Measurements from ENCODE around the gene GOLPH3.

DNA sequence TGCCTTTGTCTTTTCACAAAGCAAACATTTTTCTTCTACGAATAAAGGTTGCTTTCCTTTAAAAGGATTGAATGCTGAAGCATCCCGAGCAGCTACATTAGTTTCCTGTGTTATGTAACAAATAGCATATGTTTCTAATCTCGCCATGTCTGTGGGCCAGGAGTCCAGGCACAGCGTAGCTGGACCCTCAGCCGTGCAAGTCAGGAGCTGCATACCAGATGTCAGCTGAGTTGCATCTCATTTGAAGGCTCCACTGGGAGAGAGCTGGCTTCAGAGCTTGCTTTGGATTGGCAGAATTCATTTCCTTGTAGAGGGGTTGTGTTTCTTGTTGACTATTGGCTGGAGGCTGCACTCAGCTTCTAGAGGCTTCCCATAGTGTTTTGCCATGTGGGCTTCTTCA is 16.0 kb upstream of the GOLPH3 start:
- TF ChIP-seq, protein P1, sequence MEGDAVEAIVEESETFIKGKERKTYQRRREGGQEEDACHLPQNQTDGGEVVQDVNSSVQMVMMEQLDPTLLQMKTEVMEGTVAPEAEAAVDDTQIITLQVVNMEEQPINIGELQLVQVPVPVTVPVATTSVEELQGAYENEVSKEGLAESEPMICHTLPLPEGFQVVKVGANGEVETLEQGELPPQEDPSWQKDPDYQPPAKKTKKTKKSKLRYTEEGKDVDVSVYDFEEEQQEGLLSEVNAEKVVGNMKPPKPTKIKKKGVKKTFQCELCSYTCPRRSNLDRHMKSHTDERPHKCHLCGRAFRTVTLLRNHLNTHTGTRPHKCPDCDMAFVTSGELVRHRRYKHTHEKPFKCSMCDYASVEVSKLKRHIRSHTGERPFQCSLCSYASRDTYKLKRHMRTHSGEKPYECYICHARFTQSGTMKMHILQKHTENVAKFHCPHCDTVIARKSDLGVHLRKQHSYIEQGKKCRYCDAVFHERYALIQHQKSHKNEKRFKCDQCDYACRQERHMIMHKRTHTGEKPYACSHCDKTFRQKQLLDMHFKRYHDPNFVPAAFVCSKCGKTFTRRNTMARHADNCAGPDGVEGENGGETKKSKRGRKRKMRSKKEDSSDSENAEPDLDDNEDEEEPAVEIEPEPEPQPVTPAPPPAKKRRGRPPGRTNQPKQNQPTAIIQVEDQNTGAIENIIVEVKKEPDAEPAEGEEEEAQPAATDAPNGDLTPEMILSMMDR (conservative IDR thresholded peaks at IDR 0.05; ENCODE audit: low read depth, low read length) = no peak
- TF ChIP-seq EZH2 (IDR thresholded peaks at IDR 0.05; ENCODE audit: low read length, unreplicated experiment) = no peak

Measured in PC-3 (cell line).